ENCODE results near the gene OR4C15. TPM values are rescaled to one million over a fixed set of nuclear protein-coding genes. Genes with fewer than 3 reads are reported as not detected.

OR4C15 gene
- total RNA-seq = not detected
- long read RNA-seq = 0 reads

DNA sequence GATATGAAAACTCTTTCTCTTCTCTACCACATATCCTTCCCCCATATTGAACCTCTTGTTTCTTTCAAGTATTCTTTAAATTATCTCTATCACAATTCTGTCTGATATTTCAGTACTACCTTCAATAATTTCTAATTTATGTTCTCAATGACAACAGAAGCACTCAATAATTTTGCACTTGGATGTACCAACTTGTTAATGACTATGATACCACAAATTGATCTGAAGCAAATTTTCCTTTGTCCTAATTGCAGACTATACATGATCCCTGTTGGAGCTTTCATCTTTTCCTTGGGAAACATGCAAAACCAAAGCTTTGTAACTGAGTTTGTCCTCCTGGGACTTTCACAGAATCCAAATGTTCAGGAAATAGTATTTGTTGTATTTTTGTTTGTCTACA lies at the start of gene OR4C15:
Gene OR4C15 (plus strand): TSS at position 301 of the 400 bp plus-strand sequence. CDS start 0 bp downstream, at position 301.
- DNase-seq (ENCODE audit: low spot score) = no peak

DNA sequence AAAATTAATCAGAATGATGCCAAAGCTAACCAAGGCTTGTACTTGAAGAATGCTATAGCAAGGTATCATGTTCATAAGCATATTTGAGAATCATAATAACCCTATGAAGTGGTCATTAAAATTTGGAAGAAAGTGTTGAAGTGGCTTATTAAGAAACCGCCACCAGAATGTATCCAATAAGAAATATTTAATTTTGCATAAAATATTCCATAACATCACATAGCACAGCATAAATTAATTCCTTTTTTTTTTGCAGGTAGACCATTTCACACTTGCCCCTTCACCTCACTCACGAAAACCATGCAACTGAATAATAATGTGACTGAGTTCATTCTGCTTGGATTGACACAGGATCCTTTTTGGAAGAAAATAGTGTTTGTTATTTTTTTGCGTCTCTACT lies 17.6 kb downstream of the OR4C15 start, which contains the start of gene OR4C16:
Gene OR4C16 (plus strand): TSS at position 301 of the 400 bp plus-strand sequence. CDS start 0 bp downstream, at position 301.
- DNase-seq (ENCODE audit: low spot score) = no peak

DNA sequence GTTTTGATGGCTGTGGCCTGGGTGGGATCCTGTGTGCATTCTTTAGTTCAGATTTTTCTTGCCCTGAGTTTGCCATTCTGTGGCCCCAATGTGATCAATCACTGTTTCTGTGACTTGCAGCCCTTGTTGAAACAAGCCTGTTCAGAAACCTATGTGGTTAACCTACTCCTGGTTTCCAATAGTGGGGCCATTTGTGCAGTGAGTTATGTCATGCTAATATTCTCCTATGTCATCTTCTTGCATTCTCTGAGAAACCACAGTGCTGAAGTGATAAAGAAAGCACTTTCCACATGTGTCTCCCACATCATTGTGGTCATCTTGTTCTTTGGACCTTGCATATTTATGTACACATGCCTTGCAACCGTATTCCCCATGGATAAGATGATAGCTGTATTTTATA lies 18.3 kb downstream of the OR4C15 start:
- no peak for DNase-seq (ENCODE audit: low spot score)

Other genes with a start within 250 kb of the OR4C15 start
- not detected for gene OR4A16, start 211.3 kb upstream of the OR4C15 start, total RNA-seq
- not detected for gene OR4A15, start 186.5 kb upstream of the OR4C15 start, total RNA-seq
- gene OR4C16, start 17.7 kb downstream of the OR4C15 start, total RNA-seq = not detected
- not detected for gene OR4C11, start 53.2 kb downstream of the OR4C15 start, total RNA-seq
- gene OR4P4, start 80.6 kb downstream of the OR4C15 start, total RNA-seq = not detected
- not detected for gene OR4S2, start 93.9 kb downstream of the OR4C15 start, total RNA-seq
- gene OR4C6, start 107.7 kb downstream of the OR4C15 start, total RNA-seq = not detected
- not detected for gene OR5D13, start 219.0 kb downstream of the OR4C15 start, total RNA-seq
- gene OR5D14, start 241.1 kb downstream of the OR4C15 start, total RNA-seq = not detected